Measurements from ENCODE around the gene OR1F1. TPM values are rescaled to one million over a fixed set of nuclear protein-coding genes. Genes with fewer than 3 reads are reported as not detected.
A peak's percentile ranks its signal among the peaks of the same experiment; 100 is the strongest.

OR1F1 gene
- total and polyA plus RNA-seq, 9 of the 15 experiments (the other 6 are each of a cell fraction or from before 2014, with no cell fraction given): 0.15 to 0.61 (median 0.35) TPM; not detected in 3

DNA sequence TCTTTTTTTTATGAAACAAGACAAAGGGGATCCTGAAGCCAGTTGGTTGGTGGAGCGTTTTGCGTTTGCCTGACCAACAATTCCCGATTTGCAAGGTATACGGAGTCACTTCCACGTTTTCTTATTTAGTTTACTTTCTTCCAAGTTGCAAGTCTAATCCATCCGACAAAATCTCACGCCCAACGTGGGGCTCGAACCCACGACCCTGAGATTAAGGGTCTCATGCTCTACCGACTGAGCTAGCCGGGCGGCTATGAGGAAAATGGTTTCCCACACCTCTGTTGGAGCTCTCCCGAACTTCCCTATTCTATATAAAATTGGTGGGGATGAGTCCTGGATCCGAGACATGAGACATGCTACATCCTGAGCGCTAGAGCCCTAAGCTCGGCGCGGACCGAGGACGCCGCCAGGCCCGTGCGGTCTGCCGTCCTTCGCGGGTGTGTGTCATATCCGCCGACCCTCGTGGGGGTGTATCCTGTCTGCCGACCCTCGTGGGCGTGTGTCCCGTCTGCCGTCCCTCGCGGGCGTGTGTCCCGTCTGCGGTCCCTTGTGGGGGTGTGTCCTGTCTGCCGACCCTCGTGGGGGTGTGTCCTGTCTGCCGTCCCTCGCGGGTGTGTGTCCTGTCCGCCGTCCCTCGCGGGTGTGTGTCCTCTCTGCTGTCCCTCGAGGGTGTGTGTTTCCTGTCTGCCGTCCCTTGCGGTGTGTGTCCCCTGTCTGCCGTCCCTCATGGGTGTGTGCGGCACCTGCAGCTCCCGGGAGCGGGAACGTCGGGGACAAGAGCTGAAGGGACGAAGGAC, 30.6 kb upstream of the OR1F1 start (continued):
- TF ChIP-seq, protein P1, sequence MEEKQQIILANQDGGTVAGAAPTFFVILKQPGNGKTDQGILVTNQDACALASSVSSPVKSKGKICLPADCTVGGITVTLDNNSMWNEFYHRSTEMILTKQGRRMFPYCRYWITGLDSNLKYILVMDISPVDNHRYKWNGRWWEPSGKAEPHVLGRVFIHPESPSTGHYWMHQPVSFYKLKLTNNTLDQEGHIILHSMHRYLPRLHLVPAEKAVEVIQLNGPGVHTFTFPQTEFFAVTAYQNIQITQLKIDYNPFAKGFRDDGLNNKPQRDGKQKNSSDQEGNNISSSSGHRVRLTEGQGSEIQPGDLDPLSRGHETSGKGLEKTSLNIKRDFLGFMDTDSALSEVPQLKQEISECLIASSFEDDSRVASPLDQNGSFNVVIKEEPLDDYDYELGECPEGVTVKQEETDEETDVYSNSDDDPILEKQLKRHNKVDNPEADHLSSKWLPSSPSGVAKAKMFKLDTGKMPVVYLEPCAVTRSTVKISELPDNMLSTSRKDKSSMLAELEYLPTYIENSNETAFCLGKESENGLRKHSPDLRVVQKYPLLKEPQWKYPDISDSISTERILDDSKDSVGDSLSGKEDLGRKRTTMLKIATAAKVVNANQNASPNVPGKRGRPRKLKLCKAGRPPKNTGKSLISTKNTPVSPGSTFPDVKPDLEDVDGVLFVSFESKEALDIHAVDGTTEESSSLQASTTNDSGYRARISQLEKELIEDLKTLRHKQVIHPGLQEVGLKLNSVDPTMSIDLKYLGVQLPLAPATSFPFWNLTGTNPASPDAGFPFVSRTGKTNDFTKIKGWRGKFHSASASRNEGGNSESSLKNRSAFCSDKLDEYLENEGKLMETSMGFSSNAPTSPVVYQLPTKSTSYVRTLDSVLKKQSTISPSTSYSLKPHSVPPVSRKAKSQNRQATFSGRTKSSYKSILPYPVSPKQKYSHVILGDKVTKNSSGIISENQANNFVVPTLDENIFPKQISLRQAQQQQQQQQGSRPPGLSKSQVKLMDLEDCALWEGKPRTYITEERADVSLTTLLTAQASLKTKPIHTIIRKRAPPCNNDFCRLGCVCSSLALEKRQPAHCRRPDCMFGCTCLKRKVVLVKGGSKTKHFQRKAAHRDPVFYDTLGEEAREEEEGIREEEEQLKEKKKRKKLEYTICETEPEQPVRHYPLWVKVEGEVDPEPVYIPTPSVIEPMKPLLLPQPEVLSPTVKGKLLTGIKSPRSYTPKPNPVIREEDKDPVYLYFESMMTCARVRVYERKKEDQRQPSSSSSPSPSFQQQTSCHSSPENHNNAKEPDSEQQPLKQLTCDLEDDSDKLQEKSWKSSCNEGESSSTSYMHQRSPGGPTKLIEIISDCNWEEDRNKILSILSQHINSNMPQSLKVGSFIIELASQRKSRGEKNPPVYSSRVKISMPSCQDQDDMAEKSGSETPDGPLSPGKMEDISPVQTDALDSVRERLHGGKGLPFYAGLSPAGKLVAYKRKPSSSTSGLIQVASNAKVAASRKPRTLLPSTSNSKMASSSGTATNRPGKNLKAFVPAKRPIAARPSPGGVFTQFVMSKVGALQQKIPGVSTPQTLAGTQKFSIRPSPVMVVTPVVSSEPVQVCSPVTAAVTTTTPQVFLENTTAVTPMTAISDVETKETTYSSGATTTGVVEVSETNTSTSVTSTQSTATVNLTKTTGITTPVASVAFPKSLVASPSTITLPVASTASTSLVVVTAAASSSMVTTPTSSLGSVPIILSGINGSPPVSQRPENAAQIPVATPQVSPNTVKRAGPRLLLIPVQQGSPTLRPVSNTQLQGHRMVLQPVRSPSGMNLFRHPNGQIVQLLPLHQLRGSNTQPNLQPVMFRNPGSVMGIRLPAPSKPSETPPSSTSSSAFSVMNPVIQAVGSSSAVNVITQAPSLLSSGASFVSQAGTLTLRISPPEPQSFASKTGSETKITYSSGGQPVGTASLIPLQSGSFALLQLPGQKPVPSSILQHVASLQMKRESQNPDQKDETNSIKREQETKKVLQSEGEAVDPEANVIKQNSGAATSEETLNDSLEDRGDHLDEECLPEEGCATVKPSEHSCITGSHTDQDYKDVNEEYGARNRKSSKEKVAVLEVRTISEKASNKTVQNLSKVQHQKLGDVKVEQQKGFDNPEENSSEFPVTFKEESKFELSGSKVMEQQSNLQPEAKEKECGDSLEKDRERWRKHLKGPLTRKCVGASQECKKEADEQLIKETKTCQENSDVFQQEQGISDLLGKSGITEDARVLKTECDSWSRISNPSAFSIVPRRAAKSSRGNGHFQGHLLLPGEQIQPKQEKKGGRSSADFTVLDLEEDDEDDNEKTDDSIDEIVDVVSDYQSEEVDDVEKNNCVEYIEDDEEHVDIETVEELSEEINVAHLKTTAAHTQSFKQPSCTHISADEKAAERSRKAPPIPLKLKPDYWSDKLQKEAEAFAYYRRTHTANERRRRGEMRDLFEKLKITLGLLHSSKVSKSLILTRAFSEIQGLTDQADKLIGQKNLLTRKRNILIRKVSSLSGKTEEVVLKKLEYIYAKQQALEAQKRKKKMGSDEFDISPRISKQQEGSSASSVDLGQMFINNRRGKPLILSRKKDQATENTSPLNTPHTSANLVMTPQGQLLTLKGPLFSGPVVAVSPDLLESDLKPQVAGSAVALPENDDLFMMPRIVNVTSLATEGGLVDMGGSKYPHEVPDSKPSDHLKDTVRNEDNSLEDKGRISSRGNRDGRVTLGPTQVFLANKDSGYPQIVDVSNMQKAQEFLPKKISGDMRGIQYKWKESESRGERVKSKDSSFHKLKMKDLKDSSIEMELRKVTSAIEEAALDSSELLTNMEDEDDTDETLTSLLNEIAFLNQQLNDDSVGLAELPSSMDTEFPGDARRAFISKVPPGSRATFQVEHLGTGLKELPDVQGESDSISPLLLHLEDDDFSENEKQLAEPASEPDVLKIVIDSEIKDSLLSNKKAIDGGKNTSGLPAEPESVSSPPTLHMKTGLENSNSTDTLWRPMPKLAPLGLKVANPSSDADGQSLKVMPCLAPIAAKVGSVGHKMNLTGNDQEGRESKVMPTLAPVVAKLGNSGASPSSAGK (IDR thresholded peaks at IDR 0.05): peak; percentile 79
- TF ChIP-seq, protein P2, sequence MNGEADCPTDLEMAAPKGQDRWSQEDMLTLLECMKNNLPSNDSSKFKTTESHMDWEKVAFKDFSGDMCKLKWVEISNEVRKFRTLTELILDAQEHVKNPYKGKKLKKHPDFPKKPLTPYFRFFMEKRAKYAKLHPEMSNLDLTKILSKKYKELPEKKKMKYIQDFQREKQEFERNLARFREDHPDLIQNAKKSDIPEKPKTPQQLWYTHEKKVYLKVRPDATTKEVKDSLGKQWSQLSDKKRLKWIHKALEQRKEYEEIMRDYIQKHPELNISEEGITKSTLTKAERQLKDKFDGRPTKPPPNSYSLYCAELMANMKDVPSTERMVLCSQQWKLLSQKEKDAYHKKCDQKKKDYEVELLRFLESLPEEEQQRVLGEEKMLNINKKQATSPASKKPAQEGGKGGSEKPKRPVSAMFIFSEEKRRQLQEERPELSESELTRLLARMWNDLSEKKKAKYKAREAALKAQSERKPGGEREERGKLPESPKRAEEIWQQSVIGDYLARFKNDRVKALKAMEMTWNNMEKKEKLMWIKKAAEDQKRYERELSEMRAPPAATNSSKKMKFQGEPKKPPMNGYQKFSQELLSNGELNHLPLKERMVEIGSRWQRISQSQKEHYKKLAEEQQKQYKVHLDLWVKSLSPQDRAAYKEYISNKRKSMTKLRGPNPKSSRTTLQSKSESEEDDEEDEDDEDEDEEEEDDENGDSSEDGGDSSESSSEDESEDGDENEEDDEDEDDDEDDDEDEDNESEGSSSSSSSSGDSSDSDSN (IDR thresholded peaks at IDR 0.05; ENCODE audit: borderline replicate concordance in 1 of 2, low read depth in 2 of 2, low read length in 2 of 2): peak in 1 of 2 experiments; percentile 34; a peak in 1 of 4 replicates
- peak; percentile 74 for TF ChIP-seq ZSCAN29 (IDR thresholded peaks at IDR 0.05)
- no peak for TF ChIP-seq FOXA1 (IDR thresholded peaks at IDR 0.05; ENCODE audit: borderline replicate concordance)
- TF ChIP-seq, protein P3, sequence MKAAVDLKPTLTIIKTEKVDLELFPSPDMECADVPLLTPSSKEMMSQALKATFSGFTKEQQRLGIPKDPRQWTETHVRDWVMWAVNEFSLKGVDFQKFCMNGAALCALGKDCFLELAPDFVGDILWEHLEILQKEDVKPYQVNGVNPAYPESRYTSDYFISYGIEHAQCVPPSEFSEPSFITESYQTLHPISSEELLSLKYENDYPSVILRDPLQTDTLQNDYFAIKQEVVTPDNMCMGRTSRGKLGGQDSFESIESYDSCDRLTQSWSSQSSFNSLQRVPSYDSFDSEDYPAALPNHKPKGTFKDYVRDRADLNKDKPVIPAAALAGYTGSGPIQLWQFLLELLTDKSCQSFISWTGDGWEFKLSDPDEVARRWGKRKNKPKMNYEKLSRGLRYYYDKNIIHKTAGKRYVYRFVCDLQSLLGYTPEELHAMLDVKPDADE (conservative IDR thresholded peaks at IDR 0.05; ENCODE audit: control insufficient read depth, low read depth, low read length): peak; percentile 90
- peak; percentile 36; the same call in 1 of the 2 replicates for TF ChIP-seq MYC (IDR thresholded peaks at IDR 0.05; ENCODE audit: low read depth, low read length)
- TF ChIP-seq MYC (CRISPR knock-in tag; IDR thresholded peaks at IDR 0.05; ENCODE audit: borderline replicate concordance, low read depth): no peak
- no peak; the same call in 1 of the 2 replicates for TF ChIP-seq RUNX1 (IDR thresholded peaks at IDR 0.05; ENCODE audit: low read depth)
- peak; percentile 63 for TF ChIP-seq NFIC (IDR thresholded peaks at IDR 0.05)
- TF ChIP-seq BRD4 (IDR thresholded peaks at IDR 0.05): 0 out of 2 replicates have a peak, but pooled peaks have one; percentile 25
